CD4-positive, CD25-positive, alpha-beta regulatory T cell (primary cell): Measurements from ENCODE around the gene CACUL1. TPM values are rescaled to one million over a fixed set of nuclear protein-coding genes. Genes with fewer than 3 reads are reported as not detected.
"Not testable (repeated sequence)": the region's sequence is repeated elsewhere in the genome, so short reads cannot be mapped to it uniquely, and the experiment has no call there.

ENCODE experiments used
- ATAC-seq, 2 donors: fragments of 150-1000 bp; cut with Tn5 transposase; one replicate each; pipeline ENCODE4 v1.10.0; 2021; ENCODE audit warnings: low read depth in 2 of 2, moderate number of reproducible peaks in 2 of 2, moderate library complexity in 1 of 2
- DNase-seq, 3 donors: peaks; one replicate each; pipeline versions ENCODE4 v3.0.0 to v3.0.0-alpha.2; 2012 to 2022; ENCODE audit warnings: mixed read lengths in 1 of 3
- H3K27ac ChIP-seq: one replicate; pipeline ENCODE4 v1.7.0; 2013; ENCODE audit warnings: mild to moderate bottlenecking, low read length; ENCODE audit not compliant: insufficient read depth, poor library complexity, severe bottlenecking
- H3K27me3 ChIP-seq: one replicate; pipeline ENCODE4 v1.7.0; 2013; ENCODE audit warnings: low read length; ENCODE audit not compliant: control insufficient read depth, insufficient read depth
- H3K36me3 ChIP-seq: one replicate; pipeline ENCODE4 v1.7.0; 2013; ENCODE audit warnings: mild to moderate bottlenecking, low read length, moderate library complexity; ENCODE audit not compliant: control insufficient read depth, insufficient read depth
- H3K4me1 ChIP-seq: 2 replicates; pipeline ENCODE4 v1.7.0; 2013; ENCODE audit warnings: mild to moderate bottlenecking, low read length; ENCODE audit not compliant: insufficient read depth, control insufficient read depth, poor library complexity, severe bottlenecking
- H3K4me3 ChIP-seq: one replicate; pipeline ENCODE4 v1.7.0; 2013; ENCODE audit warnings: low read depth, mild to moderate bottlenecking, low read length, moderate library complexity
- H3K9me3 ChIP-seq, 2 experiments: 1 replicate in 1 of 2; 2 replicates in 1 of 2; pipeline ENCODE4 v1.7.0; 2013; ENCODE audit warnings: low read length in 2 of 2, mild to moderate bottlenecking in 1 of 2, moderate library complexity in 1 of 2; ENCODE audit not compliant: control insufficient read depth in 2 of 2
- H3K27ac Mint-ChIP-seq, 3 donors: one replicate each; pipeline ENCODE4 v1.8.0; 2020 to 2022; ENCODE audit warnings: mild to moderate bottlenecking in 3 of 3, mixed read lengths in 3 of 3, moderate library complexity in 2 of 3
- H3K27me3 Mint-ChIP-seq: one replicate; pipeline ENCODE4 v1.8.0; 2022; ENCODE audit warnings: mild to moderate bottlenecking, mixed read lengths
- H3K36me3 Mint-ChIP-seq: one replicate; pipeline ENCODE4 v1.8.0; 2020; ENCODE audit warnings: mixed read lengths
- H3K4me1 Mint-ChIP-seq, 4 donors: one replicate each; pipeline ENCODE4 v1.8.0; 2020 to 2022; ENCODE audit warnings: mixed read lengths in 4 of 4, mild to moderate bottlenecking in 1 of 4
- H3K4me3 Mint-ChIP-seq, 4 donors: one replicate each; pipeline ENCODE4 v1.8.0; 2020 to 2022; ENCODE audit warnings: mild to moderate bottlenecking in 4 of 4, mixed read lengths in 4 of 4, moderate library complexity in 3 of 4
- H3K9me3 Mint-ChIP-seq, 7 donors: one replicate each; pipeline ENCODE4 v1.8.0; 2020 to 2022; ENCODE audit warnings: mixed read lengths in 7 of 7, mild to moderate bottlenecking in 3 of 7, moderate library complexity in 2 of 7
- polyA plus RNA-seq, 4 donors: library from polyadenylated mRNA; unstranded; fragments of 300-500 nt; fragmentation: Illumina TruSeq; gene quantifications; one replicate each; pipeline ENCODE4 v1.2.3, GENCODE V29; 2021
- total RNA-seq: library from RNA; stranded (reverse); gene quantifications from one replicate; pipeline ENCODE4 v1.2.3, GENCODE V29; 2022

CACUL1 gene
- total and polyA plus RNA-seq, 5 donors from 2014 or later, result 23.4 to 31.4 (median 24.6) TPM

- H3K4me3 Mint-ChIP-seq, result no peak overlapping the region
- H3K36me3 ChIP-seq, result no peaks in the 10 kb centered on the region
- H3K27me3 ChIP-seq, result no peaks in the 10 kb centered on the region
- H3K27me3 Mint-ChIP-seq, result no peaks in the 10 kb centered on the region
- H3K4me1 ChIP-seq, result peaks cover 12% of the 10 kb centered on the region
- ATAC-seq, result no peak
- H3K4me3 ChIP-seq, result no peak overlapping the region
- peaks cover 0 to 9% (median 2%) of the 10 kb centered on the region in 7 donors for H3K9me3 Mint-ChIP-seq
- H3K27ac Mint-ChIP-seq, result no peak overlapping the region
- no peaks in the 10 kb centered on the region for H3K9me3 ChIP-seq
- no peak for DNase-seq
- no peak overlapping the region for H3K27ac ChIP-seq
- peaks cover 6% of the 10 kb centered on the region for H3K36me3 Mint-ChIP-seq
- peaks cover 7 to 40% (median 21%) of the 10 kb centered on the region in 4 donors for H3K4me1 Mint-ChIP-seq
Observed at GRCh38 chr10:118666350-118666749, 88.4 kb downstream of the CACUL1 start.

- DNase-seq (no peak), ATAC-seq (no peak)
- peaks cover 11% of the 10 kb centered on the region for H3K4me1 ChIP-seq
- H3K27me3 Mint-ChIP-seq, result no peaks in the 10 kb centered on the region
- peaks cover 0 to 24% (median 4%) of the 10 kb centered on the region in 7 donors for H3K9me3 Mint-ChIP-seq
- H3K4me1 Mint-ChIP-seq, result peaks cover 13 to 42% (median 22%) of the 10 kb centered on the region in 4 donors
- H3K27ac Mint-ChIP-seq, result peak overlapping the region in 1 of 3 donors; percentile 29
- H3K36me3 Mint-ChIP-seq, result peaks cover 6% of the 10 kb centered on the region
- H3K9me3 ChIP-seq, result no peaks in the 10 kb centered on the region
- no peaks in the 10 kb centered on the region for H3K36me3 ChIP-seq
- no peak overlapping the region for H3K4me3 Mint-ChIP-seq
- H3K27ac ChIP-seq, result no peak overlapping the region
- no peak overlapping the region for H3K4me3 ChIP-seq
- H3K27me3 ChIP-seq, result no peaks in the 10 kb centered on the region
Observed at GRCh38 chr10:118664321-118664720, 90.4 kb downstream of the CACUL1 start.

- Mint-ChIP-seq H3K9me3 (peaks cover 0 to 24% (median 4%) of the 10 kb centered on the region in 7 donors), H3K4me3 (no peak overlapping the region), H3K27me3 (no peaks in the 10 kb centered on the region), H3K36me3 (peaks cover 6% of the 10 kb centered on the region), H3K27ac (no peak overlapping the region), H3K4me1 (peaks cover 18 to 45% (median 22%) of the 10 kb centered on the region in 4 donors)
- no peaks in the 10 kb centered on the region for H3K9me3 ChIP-seq
- ATAC-seq (no peak), DNase-seq (no peak)
- no peak overlapping the region for H3K4me3 ChIP-seq
- H3K27me3 ChIP-seq, result no peaks in the 10 kb centered on the region
- no peak overlapping the region for H3K27ac ChIP-seq
- H3K4me1 ChIP-seq, result peaks cover 23% of the 10 kb centered on the region
- H3K36me3 ChIP-seq, result no peaks in the 10 kb centered on the region
Observed at GRCh38 chr10:118663176-118663575, 91.6 kb downstream of the CACUL1 start.

- no peaks in the 10 kb centered on the region for H3K9me3 ChIP-seq
- H3K4me3 ChIP-seq, result no peak overlapping the region
- DNase-seq, result peak in 2 of 3 donors; percentile 11 to 28
- no peaks in the 10 kb centered on the region for H3K27me3 Mint-ChIP-seq
- peaks cover 29% of the 10 kb centered on the region for H3K4me1 ChIP-seq
- no peaks in the 10 kb centered on the region for H3K27me3 ChIP-seq
- no peak for ATAC-seq
- H3K27ac ChIP-seq, result no peak overlapping the region
- no peaks in the 10 kb centered on the region for H3K36me3 ChIP-seq
- H3K4me3 Mint-ChIP-seq, result peak overlapping the region in 1 of 4 donors; percentile 36
- H3K4me1 Mint-ChIP-seq, result peaks cover 25 to 52% (median 29%) of the 10 kb centered on the region in 4 donors
- H3K27ac Mint-ChIP-seq, result peak overlapping the region; percentile 10 to 78 (median 53)
- peaks cover 0 to 24% (median 4%) of the 10 kb centered on the region in 7 donors for H3K9me3 Mint-ChIP-seq
- H3K36me3 Mint-ChIP-seq, result peaks cover 10% of the 10 kb centered on the region
Observed at GRCh38 chr10:118662228-118663035, 92.3 kb downstream of the CACUL1 start.

- peaks cover 4 to 27% (median 7%) of the 10 kb centered on the region in 7 donors for H3K9me3 Mint-ChIP-seq
- Histone ChIP-seq H3K9me3 (no peaks in the 10 kb centered on the region), H3K27ac (no peak overlapping the region), H3K27me3 (no peaks in the 10 kb centered on the region), H3K4me3 (peak overlapping the region; percentile 32), H3K36me3 (no peaks in the 10 kb centered on the region), H3K4me1 (peaks cover 32% of the 10 kb centered on the region)
- peaks cover 11% of the 10 kb centered on the region for H3K27me3 Mint-ChIP-seq
- peak overlapping the region in 3 of 4 donors; percentile 56 to 82 (median 78) for H3K4me3 Mint-ChIP-seq
- peak overlapping the region in 2 of 3 donors; percentile 9 to 22 for H3K27ac Mint-ChIP-seq
- no peak for DNase-seq
- H3K36me3 Mint-ChIP-seq, result peaks cover 10% of the 10 kb centered on the region
- ATAC-seq, result no peak
- peaks cover 28 to 63% (median 35%) of the 10 kb centered on the region in 4 donors for H3K4me1 Mint-ChIP-seq
Observed at GRCh38 chr10:118658762-118659161, 96.0 kb downstream of the CACUL1 start.

- ATAC-seq, result peak in 1 of 2 donors; percentile 37
- DNase-seq, result peak in 2 of 3 donors; percentile 43 to 68
- peak overlapping the region; percentile 32 for H3K4me3 ChIP-seq
- H3K27ac ChIP-seq, H3K36me3 Mint-ChIP-seq, H3K9me3 ChIP-seq, H3K36me3 ChIP-seq, H3K27me3 ChIP-seq: not testable (repeated sequence)
- Mint-ChIP-seq H3K4me3 (peak overlapping the region; percentile 1 to 82 (median 76)), H3K27ac (peak overlapping the region; percentile 52 to 78 (median 65)), H3K27me3 (peaks cover 14% of the 10 kb centered on the region), H3K9me3 (peaks cover 4 to 27% (median 7%) of the 10 kb centered on the region in 7 donors), H3K4me1 (peaks cover 28 to 59% (median 34%) of the 10 kb centered on the region in 4 donors)
- H3K4me1 ChIP-seq, result peaks cover 32% of the 10 kb centered on the region
Observed at GRCh38 chr10:118658168-118658567, 96.6 kb downstream of the CACUL1 start.

- not testable (repeated sequence) for H3K27me3 ChIP-seq, H3K36me3 Mint-ChIP-seq, H3K9me3 ChIP-seq, H3K36me3 ChIP-seq, H3K27ac ChIP-seq, H3K27ac Mint-ChIP-seq, ATAC-seq, DNase-seq, H3K4me3 Mint-ChIP-seq, H3K4me1 Mint-ChIP-seq, H3K4me3 ChIP-seq, H3K4me1 ChIP-seq
- Mint-ChIP-seq H3K9me3 (peaks cover 0 to 10% (median 1%) of the 10 kb centered on the region in 7 donors), H3K27me3 (peaks cover 13% of the 10 kb centered on the region)
Observed at GRCh38 chr10:118645294-118645693, 109.5 kb downstream of the CACUL1 start.
